ENCODE data around the gene MAS1L.

- TF ChIP-seq CTCF (IDR thresholded peaks at IDR 0.05; ENCODE audit: low read length) (no peak), EZH2 (IDR thresholded peaks at IDR 0.05; ENCODE audit: borderline replicate concordance, low read length) (no peak)
Measured at GRCh38 chr6:29487660-29488059, at the start of gene MAS1L.

Measured in OCI-LY1 (cell line).